Measurements from ENCODE around the gene EPS8L3. TPM values are rescaled to one million over a fixed set of nuclear protein-coding genes. Genes with fewer than 3 reads are reported as not detected.

Gene EPS8L3
- total and polyA plus RNA-seq, 10 of the 15 experiments (the other 5 are each of a cell fraction or from before 2014, with no cell fraction given) = not detected

DNA sequence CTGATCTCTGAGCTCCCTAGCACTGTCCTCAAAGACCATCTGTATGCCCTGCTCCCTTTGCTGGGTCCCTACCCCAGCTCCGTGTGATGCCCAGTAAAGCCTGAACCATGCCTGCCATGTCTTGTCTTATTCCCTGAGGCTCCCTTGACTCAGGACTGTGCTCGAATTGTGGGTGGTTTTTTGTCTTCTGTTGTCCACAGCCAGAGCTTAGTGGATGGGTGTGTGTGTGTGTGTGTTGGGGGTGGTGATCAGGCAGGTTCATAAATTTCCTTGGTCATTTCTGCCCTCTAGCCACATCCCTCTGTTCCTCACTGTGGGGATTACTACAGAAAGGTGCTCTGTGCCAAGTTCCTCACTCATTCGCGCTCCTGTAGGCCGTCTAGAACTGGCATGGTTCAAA is 46.0 kb downstream of the EPS8L3 start:
- BruUV-seq (replicated peaks) = no TSS peak
- TF ChIP-seq NR2C1 (IDR thresholded peaks at IDR 0.05) (no peak), MTA2 (IDR thresholded peaks at IDR 0.05; ENCODE audit: low read depth) (no peak), POLR2AphosphoS5 (IDR thresholded peaks at IDR 0.05; ENCODE audit: low read length) (no peak), ZNF24 (IDR thresholded peaks at IDR 0.05) (no peak), SMARCA5 (IDR thresholded peaks at IDR 0.05) (no peak), SREBF2 (IDR thresholded peaks at IDR 0.05; ENCODE audit: low read length) (no peak), ATF7 (IDR thresholded peaks at IDR 0.05; ENCODE audit: low read depth) (no peak), NFYB (IDR thresholded peaks at IDR 0.05; ENCODE audit: insufficient read depth, low read depth, low read length) (no peak), NR2C2 (IDR thresholded peaks at IDR 0.05; ENCODE audit: borderline replicate concordance, control insufficient read depth, insufficient read length, low read depth) (no peak), BMI1 (IDR thresholded peaks at IDR 0.05; ENCODE audit: borderline replicate concordance) (no peak), IRF4 (IDR thresholded peaks at IDR 0.05; ENCODE audit: low read depth, low read length) (no peak), SREBF1 (IDR thresholded peaks at IDR 0.05; ENCODE audit: low read length) (no peak), RFX5 (IDR thresholded peaks at IDR 0.05; ENCODE audit: low read depth, low read length) (no peak), TCF3 (IDR thresholded peaks at IDR 0.05; ENCODE audit: borderline replicate concordance, insufficient read depth, low read depth, low read length) (no peak), POU2F2 (IDR thresholded peaks at IDR 0.05; ENCODE audit: borderline replicate concordance, low read depth, low read length) (no peak)
- TF ChIP-seq, protein P1, sequence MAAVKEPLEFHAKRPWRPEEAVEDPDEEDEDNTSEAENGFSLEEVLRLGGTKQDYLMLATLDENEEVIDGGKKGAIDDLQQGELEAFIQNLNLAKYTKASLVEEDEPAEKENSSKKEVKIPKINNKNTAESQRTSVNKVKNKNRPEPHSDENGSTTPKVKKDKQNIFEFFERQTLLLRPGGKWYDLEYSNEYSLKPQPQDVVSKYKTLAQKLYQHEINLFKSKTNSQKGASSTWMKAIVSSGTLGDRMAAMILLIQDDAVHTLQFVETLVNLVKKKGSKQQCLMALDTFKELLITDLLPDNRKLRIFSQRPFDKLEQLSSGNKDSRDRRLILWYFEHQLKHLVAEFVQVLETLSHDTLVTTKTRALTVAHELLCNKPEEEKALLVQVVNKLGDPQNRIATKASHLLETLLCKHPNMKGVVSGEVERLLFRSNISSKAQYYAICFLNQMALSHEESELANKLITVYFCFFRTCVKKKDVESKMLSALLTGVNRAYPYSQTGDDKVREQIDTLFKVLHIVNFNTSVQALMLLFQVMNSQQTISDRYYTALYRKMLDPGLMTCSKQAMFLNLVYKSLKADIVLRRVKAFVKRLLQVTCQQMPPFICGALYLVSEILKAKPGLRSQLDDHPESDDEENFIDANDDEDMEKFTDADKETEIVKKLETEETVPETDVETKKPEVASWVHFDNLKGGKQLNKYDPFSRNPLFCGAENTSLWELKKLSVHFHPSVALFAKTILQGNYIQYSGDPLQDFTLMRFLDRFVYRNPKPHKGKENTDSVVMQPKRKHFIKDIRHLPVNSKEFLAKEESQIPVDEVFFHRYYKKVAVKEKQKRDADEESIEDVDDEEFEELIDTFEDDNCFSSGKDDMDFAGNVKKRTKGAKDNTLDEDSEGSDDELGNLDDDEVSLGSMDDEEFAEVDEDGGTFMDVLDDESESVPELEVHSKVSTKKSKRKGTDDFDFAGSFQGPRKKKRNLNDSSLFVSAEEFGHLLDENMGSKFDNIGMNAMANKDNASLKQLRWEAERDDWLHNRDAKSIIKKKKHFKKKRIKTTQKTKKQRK (IDR thresholded peaks at IDR 0.05; ENCODE audit: low read depth, low read length) = no peak
- TF ChIP-seq, protein P2, sequence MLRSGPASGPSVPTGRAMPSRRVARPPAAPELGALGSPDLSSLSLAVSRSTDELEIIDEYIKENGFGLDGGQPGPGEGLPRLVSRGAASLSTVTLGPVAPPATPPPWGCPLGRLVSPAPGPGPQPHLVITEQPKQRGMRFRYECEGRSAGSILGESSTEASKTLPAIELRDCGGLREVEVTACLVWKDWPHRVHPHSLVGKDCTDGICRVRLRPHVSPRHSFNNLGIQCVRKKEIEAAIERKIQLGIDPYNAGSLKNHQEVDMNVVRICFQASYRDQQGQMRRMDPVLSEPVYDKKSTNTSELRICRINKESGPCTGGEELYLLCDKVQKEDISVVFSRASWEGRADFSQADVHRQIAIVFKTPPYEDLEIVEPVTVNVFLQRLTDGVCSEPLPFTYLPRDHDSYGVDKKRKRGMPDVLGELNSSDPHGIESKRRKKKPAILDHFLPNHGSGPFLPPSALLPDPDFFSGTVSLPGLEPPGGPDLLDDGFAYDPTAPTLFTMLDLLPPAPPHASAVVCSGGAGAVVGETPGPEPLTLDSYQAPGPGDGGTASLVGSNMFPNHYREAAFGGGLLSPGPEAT (IDR thresholded peaks at IDR 0.05; ENCODE audit: low read depth) = no peak
- TF ChIP-seq, protein P3, sequence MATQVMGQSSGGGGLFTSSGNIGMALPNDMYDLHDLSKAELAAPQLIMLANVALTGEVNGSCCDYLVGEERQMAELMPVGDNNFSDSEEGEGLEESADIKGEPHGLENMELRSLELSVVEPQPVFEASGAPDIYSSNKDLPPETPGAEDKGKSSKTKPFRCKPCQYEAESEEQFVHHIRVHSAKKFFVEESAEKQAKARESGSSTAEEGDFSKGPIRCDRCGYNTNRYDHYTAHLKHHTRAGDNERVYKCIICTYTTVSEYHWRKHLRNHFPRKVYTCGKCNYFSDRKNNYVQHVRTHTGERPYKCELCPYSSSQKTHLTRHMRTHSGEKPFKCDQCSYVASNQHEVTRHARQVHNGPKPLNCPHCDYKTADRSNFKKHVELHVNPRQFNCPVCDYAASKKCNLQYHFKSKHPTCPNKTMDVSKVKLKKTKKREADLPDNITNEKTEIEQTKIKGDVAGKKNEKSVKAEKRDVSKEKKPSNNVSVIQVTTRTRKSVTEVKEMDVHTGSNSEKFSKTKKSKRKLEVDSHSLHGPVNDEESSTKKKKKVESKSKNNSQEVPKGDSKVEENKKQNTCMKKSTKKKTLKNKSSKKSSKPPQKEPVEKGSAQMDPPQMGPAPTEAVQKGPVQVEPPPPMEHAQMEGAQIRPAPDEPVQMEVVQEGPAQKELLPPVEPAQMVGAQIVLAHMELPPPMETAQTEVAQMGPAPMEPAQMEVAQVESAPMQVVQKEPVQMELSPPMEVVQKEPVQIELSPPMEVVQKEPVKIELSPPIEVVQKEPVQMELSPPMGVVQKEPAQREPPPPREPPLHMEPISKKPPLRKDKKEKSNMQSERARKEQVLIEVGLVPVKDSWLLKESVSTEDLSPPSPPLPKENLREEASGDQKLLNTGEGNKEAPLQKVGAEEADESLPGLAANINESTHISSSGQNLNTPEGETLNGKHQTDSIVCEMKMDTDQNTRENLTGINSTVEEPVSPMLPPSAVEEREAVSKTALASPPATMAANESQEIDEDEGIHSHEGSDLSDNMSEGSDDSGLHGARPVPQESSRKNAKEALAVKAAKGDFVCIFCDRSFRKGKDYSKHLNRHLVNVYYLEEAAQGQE (IDR thresholded peaks at IDR 0.05; ENCODE audit: low read depth, low read length) = no peak
- H3K4me3 ChIP-seq = no peak overlapping the region
- no peak overlapping the region for H3K4me2 ChIP-seq (ENCODE audit: control insufficient read depth, insufficient read depth)
- no peaks in the 10 kb centered on the region for H3K27me3 ChIP-seq (replicated peaks in 1 of 2; ENCODE audit: control insufficient read depth in 2 of 2, insufficient read depth in 2 of 2, low read length in 1 of 2)
- ChIA-PET SMC1A (ENCODE audit: uncharacterized antibody, unreplicated experiment) (no interaction called here), CTCF (interaction anchor here (0.7 to 2.4 kb wide), 5 partner anchors 55 to 266 kb away, joined by 3 to 11 read pairs (median 4); partner anchors contain the start of gene AHCYL1), POLR2A (no interaction called here), RAD21 (ENCODE audit: unreplicated experiment) (interaction anchor here (0.7 to 2.0 kb wide), 3 partner anchors 57 to 267 kb away, joined by 3 to 6 read pairs (median 4); partner anchors contain the start of gene AHCYL1)
- intact Hi-C loops (cut with micrococcal nuclease; ENCODE audit: unreplicated experiment) (no loop called here), in situ Hi-C loops (cut with MboI) (no loop called here)
- no peak overlapping the region for H3K9ac ChIP-seq (ENCODE audit: control insufficient read depth, insufficient read depth, low read length)
- no peak for FAIRE-seq
- H4K20me1 ChIP-seq (ENCODE audit: control insufficient read depth, insufficient read depth) = no peaks in the 10 kb centered on the region
- H3K36me3 ChIP-seq (ENCODE audit: control insufficient read depth in 2 of 2, insufficient read depth in 2 of 2, low read length in 1 of 2) = no peaks in the 10 kb centered on the region
- H3K4me1 ChIP-seq (ENCODE audit: control insufficient read depth, insufficient read depth, low read length) = peaks cover 11% of the 10 kb centered on the region
- ATAC-seq = no peak
- 78% methylated on average over 5 of the region's 5 CpGs for WGBS (ENCODE audit: insufficient coverage, insufficient replicate concordance, low lambda C conversion rate, missing lambda C conversion rate)
- H3K9me3 ChIP-seq (replicated peaks; ENCODE audit: control insufficient read depth, insufficient read depth, low read length) = no peaks in the 10 kb centered on the region; the same call in 2 of the 3 replicates
- H3K27ac ChIP-seq (ENCODE audit: control insufficient read depth, insufficient read depth) = no peak overlapping the region
- no peak overlapping the region for H2AFZ ChIP-seq (ENCODE audit: control insufficient read depth, low read depth, low read length)
- DNase-seq (ENCODE audit: low read depth, low spot score) = no peak
- H3K79me2 ChIP-seq (ENCODE audit: control insufficient read depth, insufficient read depth, low read length) = no peaks in the 10 kb centered on the region

Measured in GM12878 (cell line).